Adrenal gland (tissue), 12 donors: ENCODE data around the gene METTL1. TPM values are rescaled to one million over a fixed set of nuclear protein-coding genes. Genes with fewer than 3 reads are reported as not detected.

Source experiments
- DNase-seq, 7 donors: peaks; one replicate each; pipeline ENCODE4 v3.0.0-alpha.2; 2019 to 2020
- H3K27ac ChIP-seq, 5 donors: fragments of 200-600 bp; sonication (generic) in 4 of 5; 1 replicate in 3 of 5; 2 replicates in 2 of 5; pipeline versions ENCODE4 v1.5.1 to v1.8.0; 2016 to 2020; ENCODE audit warnings: mild to moderate bottlenecking in 1 of 5
- H3K27me3 ChIP-seq: fragments of 200-600 bp; 2 replicates; pipeline ENCODE4 v1.8.0; 2021
- H3K36me3 ChIP-seq, 2 donors: fragments of 200-600 bp; replicated peaks in 1 of 2; 1 replicate in 1 of 2; 2 replicates in 1 of 2; pipeline versions ENCODE4 v1.5.1 to v1.8.0; 2018 to 2022
- H3K4me1 ChIP-seq, 2 donors: fragments of 200-600 bp; replicated peaks in 1 of 2; 1 replicate in 1 of 2; 2 replicates in 1 of 2; pipeline versions ENCODE4 v1.5.1 to v1.8.0; 2018 to 2021
- H3K4me3 ChIP-seq, 4 donors: fragments of 200-600 bp; sonication (generic) in 3 of 4; one replicate each; pipeline ENCODE4 v1.5.1; 2016 to 2018
- H3K9me3 ChIP-seq, 3 donors: fragments of 200-600 bp; sonication (generic) in 1 of 3; replicated peaks in 1 of 3; 1 replicate in 2 of 3; 2 replicates in 1 of 3; pipeline versions ENCODE4 v1.5.1 to v1.8.0; 2016 to 2021
- POLR2A ChIP-seq, 2 donors: fragments of 450-650 bp; IDR thresholded peaks; one replicate each; pipeline ENCODE4 v1.6.1; 2017; ENCODE audit warnings: antibody characterized with exemption in 2 of 2, mild to moderate bottlenecking in 2 of 2, moderate library complexity in 1 of 2
- WGBS, 4 donors: extraction: QIAGEN DNeasy Blood & Tissue Kit in 2 of 4; methylation state at CpG; one replicate each; pipeline versions ENCODE4 v1.1.5 to v1.1.7; 2013 to 2017; 5-methylcytosine and 5-hydroxymethylcytosine counted together
- intact Hi-C, 2 donors: fragments of 100-400 bp; cut with DNase I; formaldehyde crosslinking; loops; one replicate each; pipeline versions ENCODE4 v1.14.1 to v1.15.0; 2022 to 2023
- polyA plus RNA-seq, 3 donors: library from polyadenylated mRNA; stranded (reverse); fragments of 200-250 nt in 2 of 3; fragments of 350-450 nt in 1 of 3; fragmentation: Illumina TruSeq in 1 of 3; extraction: RNeasy Lipid Tissue Mini Kit (QIAGEN cat#74804) in 1 of 3; gene quantifications; one replicate each; pipeline ENCODE4 v1.2.3, GENCODE V29; 2013 to 2014
- total RNA-seq, 9 donors: library from RNA; depleted of rRNA in 4 of 9; stranded (reverse); fragments of >200 nt in 4 of 9; fragments of 120-200 nt in 1 of 9; fragmentation: NEBNext Ultra II Directional in 1 of 9; extraction: Animal tissue kit (Norgen Biotek cat#: 25700) in 1 of 9; gene quantifications; one replicate each; pipeline versions ENCODE4 v1.1.0 to v1.2.4, GENCODE V29; 2013 to 2023
- TF ChIP-seq, protein P1 (sequence below), 6 experiments: fragments of 450-650 bp in 4 of 6; fragments of 200-600 bp in 2 of 6; sonication (generic) in 1 of 6; IDR thresholded peaks; 1 replicate in 5 of 6; 2 replicates in 1 of 6; pipeline versions ENCODE4 v1.5.1 to v1.8.0; 2016 to 2021; ENCODE audit warnings: antibody characterized with exemption in 6 of 6, mild to moderate bottlenecking in 2 of 6, moderate library complexity in 1 of 6
- donor health status: healthy with polysubstance abuse.
- donor health status: Bipolar disorder and iron deficiency.
- donor health status: DM: yes; HTN: yes; CAD: no.
- donor health status: DM: no; HTN: no; CAD: no.
- donor health status: DM: no; HTN: no; CAD: no.
- donor health status: DM: yes; HTN: yes; CAD: no.

Gene METTL1
- total and polyA plus RNA-seq, 12 donors: 4.7 to 87.8 (median 28.0) TPM

DNA sequence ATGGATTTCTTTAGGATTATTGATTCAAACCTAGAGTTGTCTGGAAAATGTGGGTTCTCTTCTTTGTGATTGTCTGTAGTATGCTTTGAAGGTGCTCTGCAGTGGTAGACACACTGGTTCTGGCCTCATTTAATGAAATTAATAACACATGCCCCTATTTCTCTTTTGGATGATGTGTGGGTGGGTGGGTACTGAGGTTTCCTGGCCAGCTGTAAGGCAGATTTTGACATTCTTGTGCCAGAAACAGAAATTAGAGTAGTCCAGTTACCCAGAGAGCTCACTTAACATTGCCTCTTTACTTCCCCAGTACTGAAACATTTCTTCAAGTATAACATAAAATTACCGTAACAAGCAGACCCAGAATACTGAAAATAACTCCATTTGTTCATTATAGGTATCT is 25.1 kb upstream of the METTL1 start:
- H3K27ac ChIP-seq: no peak overlapping the region
- peaks cover 9 to 27% of the 10 kb centered on the region in 2 donors for H3K4me1 ChIP-seq
- no peak for TF ChIP-seq POLR2A (IDR thresholded peaks at IDR 0.05)
- TF ChIP-seq, protein P1, sequence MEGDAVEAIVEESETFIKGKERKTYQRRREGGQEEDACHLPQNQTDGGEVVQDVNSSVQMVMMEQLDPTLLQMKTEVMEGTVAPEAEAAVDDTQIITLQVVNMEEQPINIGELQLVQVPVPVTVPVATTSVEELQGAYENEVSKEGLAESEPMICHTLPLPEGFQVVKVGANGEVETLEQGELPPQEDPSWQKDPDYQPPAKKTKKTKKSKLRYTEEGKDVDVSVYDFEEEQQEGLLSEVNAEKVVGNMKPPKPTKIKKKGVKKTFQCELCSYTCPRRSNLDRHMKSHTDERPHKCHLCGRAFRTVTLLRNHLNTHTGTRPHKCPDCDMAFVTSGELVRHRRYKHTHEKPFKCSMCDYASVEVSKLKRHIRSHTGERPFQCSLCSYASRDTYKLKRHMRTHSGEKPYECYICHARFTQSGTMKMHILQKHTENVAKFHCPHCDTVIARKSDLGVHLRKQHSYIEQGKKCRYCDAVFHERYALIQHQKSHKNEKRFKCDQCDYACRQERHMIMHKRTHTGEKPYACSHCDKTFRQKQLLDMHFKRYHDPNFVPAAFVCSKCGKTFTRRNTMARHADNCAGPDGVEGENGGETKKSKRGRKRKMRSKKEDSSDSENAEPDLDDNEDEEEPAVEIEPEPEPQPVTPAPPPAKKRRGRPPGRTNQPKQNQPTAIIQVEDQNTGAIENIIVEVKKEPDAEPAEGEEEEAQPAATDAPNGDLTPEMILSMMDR (IDR thresholded peaks at IDR 0.05): no peak
- H3K27me3 ChIP-seq: no peaks in the 10 kb centered on the region
- DNase-seq: no peak
- peaks cover 0 to 82% of the 10 kb centered on the region in 2 donors for H3K36me3 ChIP-seq
- intact Hi-C loops: no loop called here
- WGBS, 4 donors: 94 to 100% (median 97%) methylated on average over 1 of the region's 1 CpG
- H3K4me3 ChIP-seq: no peak overlapping the region
- H3K9me3 ChIP-seq: no peaks in the 10 kb centered on the region

DNA sequence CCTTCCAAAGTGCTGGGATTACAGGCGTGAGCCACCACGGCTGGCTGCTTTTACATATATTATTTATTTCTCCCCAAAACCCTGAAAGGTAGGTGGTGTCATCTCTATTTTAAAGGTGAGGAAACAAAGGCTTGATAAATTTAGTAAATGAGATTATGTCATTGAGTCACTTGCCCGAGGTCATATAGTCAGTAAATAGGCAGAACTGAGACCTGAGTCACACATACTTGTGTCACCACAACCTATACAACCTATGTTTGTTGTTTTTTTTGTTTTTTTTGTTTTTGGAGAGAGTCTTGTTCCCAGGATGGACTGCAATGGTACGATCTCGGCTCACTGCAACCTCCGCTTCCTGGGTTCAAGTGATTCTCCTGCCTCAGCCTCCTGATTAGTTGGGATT is 23.4 kb upstream of the METTL1 start:
- 89 to 93% (median 91%) methylated on average over 6 of the region's 6 CpGs for WGBS, 4 donors
- H3K36me3 ChIP-seq: peaks cover 0 to 69% of the 10 kb centered on the region in 2 donors
- no peak for DNase-seq
- H3K27me3 ChIP-seq: no peaks in the 10 kb centered on the region
- H3K27ac ChIP-seq: peak overlapping the region in 3 of 5 donors; percentile 17 to 83 (median 78)
- H3K4me1 ChIP-seq: peaks cover 9 to 27% of the 10 kb centered on the region in 2 donors
- H3K9me3 ChIP-seq: no peaks in the 10 kb centered on the region
- no peak for TF ChIP-seq POLR2A (IDR thresholded peaks at IDR 0.05)
- TF ChIP-seq, protein P1 (IDR thresholded peaks at IDR 0.05): no peak
- no peak overlapping the region for H3K4me3 ChIP-seq
- intact Hi-C loops: no loop called here

DNA sequence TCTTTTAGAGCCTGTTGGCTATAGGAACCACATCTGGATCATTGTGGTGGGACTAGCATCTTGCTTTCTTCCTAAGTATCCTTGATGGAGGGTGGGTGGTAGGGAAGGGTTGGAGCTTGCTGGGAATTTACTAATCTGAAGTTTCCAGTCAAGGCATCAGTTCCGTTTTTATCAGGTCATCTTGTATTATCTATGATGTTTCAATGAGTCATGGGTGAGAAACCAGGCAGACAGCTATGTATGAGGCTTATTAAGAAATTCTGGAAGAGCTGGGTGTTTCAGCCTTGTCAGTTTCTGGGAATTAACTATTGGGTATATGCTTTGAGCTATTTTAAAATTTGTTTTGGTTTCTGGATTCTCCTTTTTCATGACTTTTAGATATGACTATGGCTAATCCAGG is 22.0 kb upstream of the METTL1 start:
- Histone ChIP-seq H3K27me3 (no peaks in the 10 kb centered on the region), H3K4me3 (no peak overlapping the region), H3K36me3 (peaks cover 0 to 61% of the 10 kb centered on the region in 2 donors), H3K9me3 (no peaks in the 10 kb centered on the region), H3K4me1 (peaks cover 9 to 27% of the 10 kb centered on the region in 2 donors), H3K27ac (peak overlapping the region; percentile 52 to 83 (median 72))
- intact Hi-C loops: no loop called here
- WGBS, 4 donors: 15 to 38% (median 21%) methylated on average over 1 of the region's 1 CpG
- DNase-seq: peak in 3 of 7 donors; percentile 39 to 63 (median 62)
- TF ChIP-seq, protein P1 (IDR thresholded peaks at IDR 0.05): no peak
- no peak for TF ChIP-seq POLR2A (IDR thresholded peaks at IDR 0.05)

DNA sequence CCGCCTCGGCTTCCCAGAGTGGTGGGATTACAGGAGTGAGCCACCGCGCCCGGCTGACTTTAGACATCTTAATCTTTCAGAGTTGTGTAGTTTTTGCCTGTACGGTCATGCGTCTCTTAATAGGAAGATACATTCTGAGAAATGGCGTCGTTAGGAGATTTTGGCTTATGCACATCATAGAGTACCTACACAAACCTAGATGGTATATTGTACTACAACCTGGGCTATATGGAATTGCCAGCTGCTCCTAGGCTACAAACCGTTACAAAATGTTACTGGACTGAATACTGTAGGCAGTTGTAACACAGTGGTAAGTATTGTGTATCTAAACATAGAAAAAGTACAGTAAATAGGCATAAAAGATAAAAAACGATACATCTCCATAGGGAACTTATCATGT is 12.0 kb upstream of the METTL1 start:
- H3K36me3 ChIP-seq: peaks cover 0 to 44% of the 10 kb centered on the region in 2 donors
- no peak overlapping the region for H3K27ac ChIP-seq
- intact Hi-C loops: no loop called here
- no peak overlapping the region for H3K4me3 ChIP-seq
- H3K27me3 ChIP-seq: no peaks in the 10 kb centered on the region
- no peak for DNase-seq
- TF ChIP-seq POLR2A (IDR thresholded peaks at IDR 0.05): no peak
- TF ChIP-seq, protein P1 (IDR thresholded peaks at IDR 0.05): no peak
- 86 to 90% (median 88%) methylated on average over 11 of the region's 11 CpGs for WGBS, 4 donors
- H3K4me1 ChIP-seq: peaks cover 7 to 15% of the 10 kb centered on the region in 2 donors
- no peaks in the 10 kb centered on the region for H3K9me3 ChIP-seq
